ENCODE measurements around the gene TPST1.

TPST1 gene

GRCh38 chr7:66352071-66352470 is 146.9 kb downstream of the TPST1 start:
- no peak for TF ChIP-seq CTCF (IDR thresholded peaks at IDR 0.05; ENCODE audit: extremely low read depth, insufficient read depth, missing control alignments)
- in situ Hi-C loops (cut with MboI; ENCODE audit: low pct_unique_long_range_greater_than_20kb, low sequenced_read_pairs, unreplicated experiment) = no loop called here
- DNase-seq (ENCODE audit: low spot score) = no peak

- DNase-seq (ENCODE audit: low spot score) = no peak
- TF ChIP-seq CTCF (IDR thresholded peaks at IDR 0.05; ENCODE audit: extremely low read depth, insufficient read depth, missing control alignments) = no peak
- in situ Hi-C loops (cut with MboI; ENCODE audit: low pct_unique_long_range_greater_than_20kb, low sequenced_read_pairs, unreplicated experiment) = no loop called here
Measured at GRCh38 chr7:66353547-66353946, 148.4 kb downstream of the TPST1 start.

GRCh38 chr7:66355756-66356155 is 150.6 kb downstream of the TPST1 start:
- in situ Hi-C loops (cut with MboI; ENCODE audit: low pct_unique_long_range_greater_than_20kb, low sequenced_read_pairs, unreplicated experiment) = no loop called here
- TF ChIP-seq CTCF (IDR thresholded peaks at IDR 0.05; ENCODE audit: extremely low read depth, insufficient read depth, missing control alignments) = no peak
- DNase-seq (ENCODE audit: low spot score) = no peak

GRCh38 chr7:66356277-66356721 is 151.2 kb downstream of the TPST1 start:
- DNase-seq (ENCODE audit: low spot score) = no peak
- in situ Hi-C loops (cut with MboI; ENCODE audit: low pct_unique_long_range_greater_than_20kb, low sequenced_read_pairs, unreplicated experiment) = no loop called here
- no peak for TF ChIP-seq CTCF (IDR thresholded peaks at IDR 0.05; ENCODE audit: extremely low read depth, insufficient read depth, missing control alignments)

- no peak for TF ChIP-seq CTCF (IDR thresholded peaks at IDR 0.05; ENCODE audit: extremely low read depth, insufficient read depth, missing control alignments)
- in situ Hi-C loops (cut with MboI; ENCODE audit: low pct_unique_long_range_greater_than_20kb, low sequenced_read_pairs, unreplicated experiment) = no loop called here
- DNase-seq (ENCODE audit: low spot score) = no peak
Measured at GRCh38 chr7:66357087-66357486, 152.0 kb downstream of the TPST1 start.

GRCh38 chr7:66359656-66360211 is 154.6 kb downstream of the TPST1 start:
- in situ Hi-C loops (cut with MboI; ENCODE audit: low pct_unique_long_range_greater_than_20kb, low sequenced_read_pairs, unreplicated experiment) = no loop called here
- TF ChIP-seq CTCF (IDR thresholded peaks at IDR 0.05; ENCODE audit: extremely low read depth, insufficient read depth, missing control alignments) = no peak
- DNase-seq (ENCODE audit: low spot score) = no peak

- in situ Hi-C loops (cut with MboI; ENCODE audit: low pct_unique_long_range_greater_than_20kb, low sequenced_read_pairs, unreplicated experiment) = no loop called here
- no peak for DNase-seq (ENCODE audit: low spot score)
- TF ChIP-seq CTCF (IDR thresholded peaks at IDR 0.05; ENCODE audit: extremely low read depth, insufficient read depth, missing control alignments) = no peak
Measured at GRCh38 chr7:66362136-66362535, 157.0 kb downstream of the TPST1 start.

All from GM13977 (cell line).